Fibroblast of lung (primary cell): ENCODE data around the gene SAPCD1. TPM values are rescaled to one million over a fixed set of nuclear protein-coding genes. Genes with fewer than 3 reads are reported as not detected.

Experiments
- DNase-seq, 2 donors: peaks; one replicate each; pipeline versions ENCODE4 v3.0.0 to v3.0.0-alpha.2; 2010; ENCODE audit warnings: low read depth in 2 of 2
- H2AFZ ChIP-seq: 2 replicates; pipeline ENCODE4 v1.5.1; 2012; ENCODE audit warnings: low read length, control low read depth, inconsistent platforms
- H3K27ac ChIP-seq: 2 replicates; pipeline ENCODE4 v1.5.1; 2011; ENCODE audit warnings: low read length, control low read depth; ENCODE audit not compliant: insufficient read depth
- H3K27me3 ChIP-seq: 2 replicates; pipeline ENCODE4 v1.5.1; 2011; ENCODE audit warnings: mild to moderate bottlenecking, low read length; ENCODE audit not compliant: control insufficient read depth, insufficient read depth
- H3K36me3 ChIP-seq: 2 replicates; pipeline ENCODE4 v1.5.1; 2011; ENCODE audit warnings: low read length; ENCODE audit not compliant: control insufficient read depth, insufficient read depth
- H3K4me1 ChIP-seq: 2 replicates; pipeline ENCODE4 v1.5.1; 2011; ENCODE audit warnings: low read length; ENCODE audit not compliant: control insufficient read depth, insufficient read depth; ENCODE audit errors: extremely low read depth
- H3K4me2 ChIP-seq: 2 replicates; pipeline ENCODE4 v1.5.1; 2011; ENCODE audit warnings: low read length, control low read depth; ENCODE audit not compliant: insufficient read depth; ENCODE audit errors: extremely low read depth
- H3K4me3 ChIP-seq, 4 experiments: fragments of 200-600 bp in 1 of 4; sonication (generic) in 1 of 4; replicated peaks in 1 of 4; 2 replicates each; pipeline ENCODE4 v1.5.1; 2011 to 2016; ENCODE audit warnings: low read length in 4 of 4, low read depth in 3 of 4, mild to moderate bottlenecking in 3 of 4, control low read depth in 2 of 4, inconsistent platforms in 1 of 4, mixed read lengths in 1 of 4; ENCODE audit not compliant: insufficient read depth in 1 of 4; ENCODE audit errors: control extremely low read depth in 1 of 4
- H3K79me2 ChIP-seq: 2 replicates; pipeline ENCODE4 v1.5.1; 2012; ENCODE audit warnings: mild to moderate bottlenecking, low read length, inconsistent platforms; ENCODE audit not compliant: control insufficient read depth, insufficient read depth
- H3K9ac ChIP-seq: 2 replicates; pipeline ENCODE4 v1.5.1; 2011; ENCODE audit warnings: mild to moderate bottlenecking, low read length, control low read depth; ENCODE audit not compliant: insufficient read depth
- H3K9me3 ChIP-seq: 2 replicates; pipeline ENCODE4 v1.5.1; 2012; ENCODE audit warnings: low read depth, low read length; ENCODE audit not compliant: control insufficient read depth, insufficient read depth
- H4K20me1 ChIP-seq: 2 replicates; pipeline ENCODE4 v1.5.1; 2011; ENCODE audit warnings: low read length; ENCODE audit not compliant: control insufficient read depth, insufficient read depth; ENCODE audit errors: extremely low read depth
- EZH2 ChIP-seq: IDR thresholded peaks from 2 replicates; pipeline ENCODE4 v1.5.1; 2012; ENCODE audit warnings: low read length, control low read depth, mild to moderate bottlenecking; ENCODE audit errors: missing control alignments
- polyA plus RNA-seq, 2 donors: library from polyadenylated mRNA; depleted of rRNA in 1 of 2; stranded (reverse) in 1 of 2; unstranded in 1 of 2; fragments of >200 nt; gene quantifications; 2 replicates each; pipeline ENCODE4 v1.2.1, GENCODE V29; 2011 to 2012; ENCODE audit warnings: missing spikeins in 1 of 2
- total RNA-seq: library from RNA; depleted of rRNA; stranded (reverse); fragments of >200 nt; gene quantifications from 2 replicates; pipeline ENCODE4 v1.2.1, GENCODE V29; 2014
- TF ChIP-seq, protein P1 (sequence below), 2 donors: IDR thresholded peaks in 1 of 2; conservative IDR thresholded peaks in 1 of 2; 1 replicate in 1 of 2; 2 replicates in 1 of 2; pipeline ENCODE4 v1.5.1; 2011 to 2012; ENCODE audit warnings: low read length in 2 of 2, control low read depth in 1 of 2, inconsistent platforms in 1 of 2, low read depth in 1 of 2, mild to moderate bottlenecking in 1 of 2

SAPCD1 gene
- total and polyA plus RNA-seq, 2 donors (not counting 1 experiment from before 2014, with no cell fraction given): 0.50 to 1.3 TPM

GRCh38 chr6:31770860-31771259 is 8.4 kb downstream of the SAPCD1 start:
- H2AFZ ChIP-seq: no peak overlapping the region
- no peaks in the 10 kb centered on the region for H3K79me2 ChIP-seq
- H3K9ac ChIP-seq: no peak overlapping the region
- no peaks in the 10 kb centered on the region for H3K4me1 ChIP-seq
- no peaks in the 10 kb centered on the region for H4K20me1 ChIP-seq
- H3K27me3 ChIP-seq: no peaks in the 10 kb centered on the region
- H3K36me3 ChIP-seq: no peaks in the 10 kb centered on the region
- no peaks in the 10 kb centered on the region for H3K9me3 ChIP-seq
- H3K27ac ChIP-seq: no peak overlapping the region
- H3K4me3 ChIP-seq: no peak overlapping the region
- TF ChIP-seq, protein P1, sequence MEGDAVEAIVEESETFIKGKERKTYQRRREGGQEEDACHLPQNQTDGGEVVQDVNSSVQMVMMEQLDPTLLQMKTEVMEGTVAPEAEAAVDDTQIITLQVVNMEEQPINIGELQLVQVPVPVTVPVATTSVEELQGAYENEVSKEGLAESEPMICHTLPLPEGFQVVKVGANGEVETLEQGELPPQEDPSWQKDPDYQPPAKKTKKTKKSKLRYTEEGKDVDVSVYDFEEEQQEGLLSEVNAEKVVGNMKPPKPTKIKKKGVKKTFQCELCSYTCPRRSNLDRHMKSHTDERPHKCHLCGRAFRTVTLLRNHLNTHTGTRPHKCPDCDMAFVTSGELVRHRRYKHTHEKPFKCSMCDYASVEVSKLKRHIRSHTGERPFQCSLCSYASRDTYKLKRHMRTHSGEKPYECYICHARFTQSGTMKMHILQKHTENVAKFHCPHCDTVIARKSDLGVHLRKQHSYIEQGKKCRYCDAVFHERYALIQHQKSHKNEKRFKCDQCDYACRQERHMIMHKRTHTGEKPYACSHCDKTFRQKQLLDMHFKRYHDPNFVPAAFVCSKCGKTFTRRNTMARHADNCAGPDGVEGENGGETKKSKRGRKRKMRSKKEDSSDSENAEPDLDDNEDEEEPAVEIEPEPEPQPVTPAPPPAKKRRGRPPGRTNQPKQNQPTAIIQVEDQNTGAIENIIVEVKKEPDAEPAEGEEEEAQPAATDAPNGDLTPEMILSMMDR (conservative IDR thresholded peaks at IDR 0.05 in 1 of 2, IDR thresholded peaks at IDR 0.05 in 1 of 2; ENCODE audit: low read depth in 1 of 2, low read length in 2 of 2): no peak
- TF ChIP-seq EZH2: no peak
- H3K4me2 ChIP-seq: no peak overlapping the region
- no peak for DNase-seq

- no peak overlapping the region for H3K9ac ChIP-seq
- H3K4me1 ChIP-seq: peaks cover 3% of the 10 kb centered on the region
- no peaks in the 10 kb centered on the region for H3K79me2 ChIP-seq
- no peak overlapping the region for H3K27ac ChIP-seq
- no peaks in the 10 kb centered on the region for H3K27me3 ChIP-seq
- H3K36me3 ChIP-seq: no peaks in the 10 kb centered on the region
- no peaks in the 10 kb centered on the region for H3K9me3 ChIP-seq
- peak; percentile 40 to 61 for DNase-seq
- no peak overlapping the region for H3K4me2 ChIP-seq
- H3K4me3 ChIP-seq: no peak overlapping the region
- no peak overlapping the region for H2AFZ ChIP-seq
- no peak for TF ChIP-seq EZH2
- TF ChIP-seq, protein P1 (conservative IDR thresholded peaks at IDR 0.05 in 1 of 2, IDR thresholded peaks at IDR 0.05 in 1 of 2; ENCODE audit: low read depth in 1 of 2, low read length in 2 of 2): no peak
- no peaks in the 10 kb centered on the region for H4K20me1 ChIP-seq
Measured at GRCh38 chr6:31771992-31772358, 9.5 kb downstream of the SAPCD1 start.

- DNase-seq: no peak
- H4K20me1 ChIP-seq: no peaks in the 10 kb centered on the region
- TF ChIP-seq EZH2: no peak
- TF ChIP-seq, protein P1 (conservative IDR thresholded peaks at IDR 0.05 in 1 of 2, IDR thresholded peaks at IDR 0.05 in 1 of 2; ENCODE audit: low read depth in 1 of 2, low read length in 2 of 2): no peak
Measured at GRCh38 chr6:31775184-31775583, 12.7 kb downstream of the SAPCD1 start.

More at GRCh38 chr6:31775184-31775583, 12.7 kb downstream of the SAPCD1 start:
- Histone ChIP-seq H3K79me2 (no peaks in the 10 kb centered on the region), H3K9me3 (no peaks in the 10 kb centered on the region), H3K9ac (no peak overlapping the region), H3K4me1 (peaks cover 7% of the 10 kb centered on the region), H3K36me3 (peaks cover 6% of the 10 kb centered on the region), H3K4me2 (no peak overlapping the region), H3K27ac (no peak overlapping the region), H2AFZ (no peak overlapping the region), H3K27me3 (no peaks in the 10 kb centered on the region), H3K4me3 (no peak overlapping the region)
